Activated CD8-positive, alpha-beta memory T cell treated with anti-CD3 and anti-CD28 coated beads for 36 hours (primary cell): ENCODE measurements around the gene SP6. TPM values are rescaled to one million over a fixed set of nuclear protein-coding genes. Genes with fewer than 3 reads are reported as not detected.

Source experiments
- CTCF ChIA-PET: fragments of 350-600 bp; sonication (Branson Sonifier 250); formaldehyde crosslinking; loops from one replicate; lab custom pipeline; 2021; ENCODE audit warnings: antibody characterized with exemption; lab: Charles Lee
- POLR2A ChIA-PET: fragments of 350-600 bp; sonication (Branson Sonifier 250); formaldehyde crosslinking; loops from one replicate; lab custom pipeline; 2021; ENCODE audit warnings: antibody characterized with exemption; lab: Charles Lee
- total RNA-seq, 2 experiments: library from RNA; stranded (reverse); gene quantifications; one replicate each; pipeline ENCODE4 v1.2.3, GENCODE V29; 2021

SP6 gene
- total RNA-seq, 2 experiments from 2014 or later, result 0.08 TPM; not detected in 1

GRCh38 chr17:47883589-47884426, 32.8 kb upstream of the SP6 start:
- CTCF ChIA-PET, result interaction anchor here (13.9 kb wide), 1 partner anchor 36 kb away, joined by 379 read pairs; the partner anchor contains the start of genes SCRN2 and SP6
- POLR2A ChIA-PET, result no interaction called here

- POLR2A ChIA-PET, result no interaction called here
- CTCF ChIA-PET, result interaction anchor here (0.7 to 13.9 kb wide), 2 partner anchors 19 to 35 kb away, joined by 3 to 379 read pairs; partner anchors contain the start of genes SCRN2 and SP6
Measured at GRCh38 chr17:47882695-47883588, 32.0 kb upstream of the SP6 start.

- POLR2A ChIA-PET, result no interaction called here
- CTCF ChIA-PET, result interaction anchor here (0.9 to 13.9 kb wide), 2 partner anchors 34 to 39 kb away, joined by 3 to 379 read pairs; partner anchors contain the start of genes SCRN2 and SP6
Measured at GRCh38 chr17:47882247-47882646, 31.3 kb upstream of the SP6 start.

GRCh38 chr17:47879776-47880454, 29.0 kb upstream of the SP6 start:
- CTCF ChIA-PET, result interaction anchor here (0.6 to 2.3 kb wide), 3 partner anchors 10 to 39 kb away, joined by 3 to 9 read pairs (median 4); partner anchors contain the start of gene SCRN2
- POLR2A ChIA-PET, result no interaction called here

- POLR2A ChIA-PET, result no interaction called here
- CTCF ChIA-PET, result interaction anchor here (0.6 to 2.3 kb wide), 3 partner anchors 11 to 38 kb away, joined by 3 to 9 read pairs (median 4); partner anchors contain the start of gene SCRN2
Measured at GRCh38 chr17:47879028-47879585, 28.1 kb upstream of the SP6 start.

GRCh38 chr17:47878203-47879027, 27.5 kb upstream of the SP6 start:
- CTCF ChIA-PET, result interaction anchor here (0.7 to 2.3 kb wide), 3 partner anchors 11 to 37 kb away, joined by 3 to 9 read pairs (median 4); partner anchors contain the start of gene SCRN2

GRCh38 chr17:47877368-47878034, 26.5 kb upstream of the SP6 start:
- CTCF ChIA-PET, result interaction anchor here (0.7 kb wide), 1 partner anchor 15 kb away, joined by 3 read pairs; no protein-coding TSS in a partner anchor
- POLR2A ChIA-PET, result no interaction called here

More at GRCh38 chr17:47878203-47879027, 27.5 kb upstream of the SP6 start:
- POLR2A ChIA-PET, result no interaction called here

- ChIA-PET CTCF (no interaction called here), POLR2A (no interaction called here)
Measured at GRCh38 chr17:47875011-47875985, 24.3 kb upstream of the SP6 start.

GRCh38 chr17:47873200-47874090, 22.5 kb upstream of the SP6 start:
- CTCF ChIA-PET, result interaction anchor here (0.6 kb wide), 1 partner anchor 16 kb away, joined by 3 read pairs; no protein-coding TSS in a partner anchor

GRCh38 chr17:47872651-47873161, 21.7 kb upstream of the SP6 start:
- ChIA-PET POLR2A (no interaction called here), CTCF (interaction anchor here (0.6 kb wide), 1 partner anchor 17 kb away, joined by 3 read pairs; no protein-coding TSS in a partner anchor)

More at GRCh38 chr17:47873200-47874090, 22.5 kb upstream of the SP6 start:
- POLR2A ChIA-PET, result no interaction called here

- CTCF ChIA-PET, result interaction anchor here (0.7 kb wide), 1 partner anchor 64 kb away, joined by 3 read pairs; no protein-coding TSS in a partner anchor
- POLR2A ChIA-PET, result interaction anchor here (0.7 kb wide), 1 partner anchor 25 kb away, joined by 6 read pairs; no protein-coding TSS in a partner anchor
Measured at GRCh38 chr17:47872019-47872650, 21.2 kb upstream of the SP6 start.

- ChIA-PET CTCF (interaction anchor here (1.1 to 1.2 kb wide), 2 partner anchors 10 to 25 kb away, joined by 3 read pairs; no protein-coding TSS in a partner anchor), POLR2A (no interaction called here)
Measured at GRCh38 chr17:47871048-47871447, 20.1 kb upstream of the SP6 start.

- ChIA-PET POLR2A (no interaction called here), CTCF (interaction anchor here (0.6 to 1.2 kb wide), 3 partner anchors 11 to 84 kb away, joined by 3 read pairs; no protein-coding TSS in a partner anchor)
Measured at GRCh38 chr17:47870056-47870455, 19.1 kb upstream of the SP6 start.

- ChIA-PET CTCF (interaction anchor here (0.7 kb wide), 1 partner anchor 20 kb away, joined by 3 read pairs; no protein-coding TSS in a partner anchor), POLR2A (no interaction called here)
Measured at GRCh38 chr17:47869114-47869513, 18.2 kb upstream of the SP6 start.
